ENCODE measurements around the gene PGM5. TPM values are rescaled to one million over a fixed set of nuclear protein-coding genes. Genes with fewer than 3 reads are reported as not detected.

The PGM5 gene
- total RNA-seq, 1 experiment from 2014 or later = 0.15 TPM

- POLR2A ChIA-PET = no interaction called here
- no peaks in the 10 kb centered on the region for H4K20me1 ChIP-seq (ENCODE audit: insufficient read depth)
- H3K4me2 ChIP-seq (ENCODE audit: low read length) = no peak overlapping the region
- TF ChIP-seq SIN3A (IDR thresholded peaks at IDR 0.05; ENCODE audit: low read depth) (no peak), CEBPB (IDR thresholded peaks at IDR 0.05; ENCODE audit: low read depth) (no peak), ELF1 (IDR thresholded peaks at IDR 0.05; ENCODE audit: borderline replicate concordance, low read depth) (no peak), TCF7L2 (IDR thresholded peaks at IDR 0.05; ENCODE audit: borderline replicate concordance, extremely low read depth, insufficient read depth, insufficient read length) (no peak), EZH2phosphoT487 (IDR thresholded peaks at IDR 0.05; ENCODE audit: borderline replicate concordance) (no peak), ATF3 (IDR thresholded peaks at IDR 0.05) (no peak), CBX3 (IDR thresholded peaks at IDR 0.05; ENCODE audit: low read depth) (no peak)
- H3K36me3 ChIP-seq (ENCODE audit: control insufficient read depth in 1 of 2, insufficient read depth in 2 of 2, low read length in 2 of 2) = no peaks in the 10 kb centered on the region
- CTCF ChIA-PET = no interaction called here
- peaks cover 4% of the 10 kb centered on the region; the same call in 1 of the 2 replicates for H3K27me3 ChIP-seq (ENCODE audit: insufficient read depth, low read length)
- H3K79me2 ChIP-seq (ENCODE audit: insufficient read depth, low read length) = no peaks in the 10 kb centered on the region
- RAD21 ChIA-PET (ENCODE audit: low non-redundant PET in 1 of 2, low total read pairs in 2 of 2, uncharacterized antibody in 2 of 2, unreplicated experiment in 2 of 2) = no interaction called here
- intact Hi-C loops (cut with micrococcal nuclease) = loop anchor here (5.0 kb wide), 1 partner anchor 620 kb away; no protein-coding TSS in a partner anchor
- no peak overlapping the region for H3K9ac ChIP-seq (ENCODE audit: low read length)
- ATAC-seq = no peak
- DNase-seq (ENCODE audit: low read depth, low spot score) = no peak
- BruUV-seq (replicated peaks) = no TSS peak
- H3K9me2 ChIP-seq (ENCODE audit: insufficient read depth) = no peaks in the 10 kb centered on the region
- H3K27ac ChIP-seq (ENCODE audit: low read depth, low read length) = no peak overlapping the region
- no peaks in the 10 kb centered on the region for H3K9me3 ChIP-seq (ENCODE audit: control insufficient read depth in 1 of 2, insufficient read depth in 1 of 2, low read depth in 1 of 2, low read length in 2 of 2)
- no peaks in the 10 kb centered on the region for H3K4me1 ChIP-seq (ENCODE audit: control insufficient read depth in 1 of 2, insufficient read depth in 2 of 2, low read length in 2 of 2)
- no peak overlapping the region for H2AFZ ChIP-seq (ENCODE audit: low read depth, low read length, poor library complexity, severe bottlenecking)
- H3K4me3 ChIP-seq (replicated peaks in 1 of 2; ENCODE audit: low read depth in 1 of 2, low read length in 2 of 2) = no peak overlapping the region
Measured at GRCh38 chr9:68537616-68537880, 181.1 kb downstream of the PGM5 start.

GRCh38 chr9:68538200-68538599 lies 181.8 kb downstream of the PGM5 start:
- no TSS peak for BruUV-seq (replicated peaks)
- ChIA-PET RAD21 (ENCODE audit: low non-redundant PET in 1 of 2, low total read pairs in 2 of 2, uncharacterized antibody in 2 of 2, unreplicated experiment in 2 of 2) (no interaction called here), CTCF (no interaction called here), POLR2A (no interaction called here)
- H3K79me2 ChIP-seq (ENCODE audit: insufficient read depth, low read length) = no peaks in the 10 kb centered on the region
- no peaks in the 10 kb centered on the region for H3K9me2 ChIP-seq (ENCODE audit: insufficient read depth)
- H3K36me3 ChIP-seq (ENCODE audit: control insufficient read depth in 1 of 2, insufficient read depth in 2 of 2, low read length in 2 of 2) = no peaks in the 10 kb centered on the region
- no peaks in the 10 kb centered on the region for H4K20me1 ChIP-seq (ENCODE audit: insufficient read depth)
- H3K4me2 ChIP-seq (ENCODE audit: low read length) = no peak overlapping the region
- H2AFZ ChIP-seq (ENCODE audit: low read depth, low read length, poor library complexity, severe bottlenecking) = no peak overlapping the region
- no peaks in the 10 kb centered on the region for H3K9me3 ChIP-seq (ENCODE audit: control insufficient read depth in 1 of 2, insufficient read depth in 1 of 2, low read depth in 1 of 2, low read length in 2 of 2)
- no peak for ATAC-seq
- no peak overlapping the region for H3K27ac ChIP-seq (ENCODE audit: low read depth, low read length)
- no peak overlapping the region for H3K4me3 ChIP-seq (replicated peaks in 1 of 2; ENCODE audit: low read depth in 1 of 2, low read length in 2 of 2)
- H3K27me3 ChIP-seq (ENCODE audit: insufficient read depth, low read length) = peaks cover 4% of the 10 kb centered on the region; the same call in 1 of the 2 replicates
- H3K4me1 ChIP-seq (ENCODE audit: control insufficient read depth in 1 of 2, insufficient read depth in 2 of 2, low read length in 2 of 2) = no peaks in the 10 kb centered on the region
- no peak overlapping the region for H3K9ac ChIP-seq (ENCODE audit: low read length)
- no peak for DNase-seq (ENCODE audit: low read depth, low spot score)
- intact Hi-C loops (cut with micrococcal nuclease) = loop anchor here (5.0 kb wide), 1 partner anchor 619 kb away; no protein-coding TSS in a partner anchor
- TF ChIP-seq SP1 (IDR thresholded peaks at IDR 0.05; ENCODE audit: low read depth) (no peak), POLR2A (IDR thresholded peaks at IDR 0.05; ENCODE audit: borderline replicate concordance, extremely low read depth, insufficient read depth, insufficient read length) (no peak), YY1 (IDR thresholded peaks at IDR 0.05; ENCODE audit: extremely low read depth, insufficient replicate concordance, low read depth, low read length) (no peak), MAX (IDR thresholded peaks at IDR 0.05) (no peak), CEBPB (IDR thresholded peaks at IDR 0.05; ENCODE audit: low read depth) (no peak), SIN3A (IDR thresholded peaks at IDR 0.05; ENCODE audit: low read depth) (no peak), POLR2AphosphoS5 (IDR thresholded peaks at IDR 0.05; ENCODE audit: low read depth, low read length) (no peak), EGR1 (IDR thresholded peaks at IDR 0.05; ENCODE audit: low read depth) (no peak), RAD21 (IDR thresholded peaks at IDR 0.05; ENCODE audit: low read depth) (no peak), SRF (IDR thresholded peaks at IDR 0.05; ENCODE audit: low read depth) (no peak), TCF7L2 (IDR thresholded peaks at IDR 0.05; ENCODE audit: borderline replicate concordance, extremely low read depth, insufficient read depth, insufficient read length) (no peak), CTCF (IDR thresholded peaks at IDR 0.05 in 2 of 3, conservative IDR thresholded peaks at IDR 0.05 in 1 of 3; ENCODE audit: borderline replicate concordance in 1 of 3, insufficient read depth in 1 of 3, low read depth in 2 of 3, low read length in 2 of 3) (no peak)
